ENCODE measurements around the gene INTU.

The INTU gene

GRCh38 chr4:127756906-127757305 lies 124.1 kb downstream of the INTU start:
- no peak for DNase-seq

- DNase-seq, result no peak
Measured at GRCh38 chr4:127759228-127759820, 126.6 kb downstream of the INTU start.

DNA sequence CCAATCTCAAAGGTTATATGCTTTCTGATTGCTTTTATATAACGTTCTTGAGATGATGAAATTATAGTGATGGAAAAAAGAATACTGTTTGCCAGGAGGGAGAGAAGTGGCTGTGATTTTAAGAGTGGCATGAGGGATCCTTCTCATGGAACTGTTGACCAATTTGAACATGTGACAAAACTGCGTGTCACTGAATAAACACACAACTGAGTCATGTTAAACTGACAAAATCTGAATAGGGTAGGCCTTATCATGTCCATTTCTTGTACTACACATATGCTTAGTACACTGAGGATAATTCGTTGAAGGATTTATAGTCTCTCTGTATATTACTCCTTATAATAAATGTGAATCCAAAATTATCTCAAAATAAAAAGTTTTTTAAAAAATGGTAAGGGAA lies 127.1 kb downstream of the INTU start:
- DNase-seq, result no peak

DNA sequence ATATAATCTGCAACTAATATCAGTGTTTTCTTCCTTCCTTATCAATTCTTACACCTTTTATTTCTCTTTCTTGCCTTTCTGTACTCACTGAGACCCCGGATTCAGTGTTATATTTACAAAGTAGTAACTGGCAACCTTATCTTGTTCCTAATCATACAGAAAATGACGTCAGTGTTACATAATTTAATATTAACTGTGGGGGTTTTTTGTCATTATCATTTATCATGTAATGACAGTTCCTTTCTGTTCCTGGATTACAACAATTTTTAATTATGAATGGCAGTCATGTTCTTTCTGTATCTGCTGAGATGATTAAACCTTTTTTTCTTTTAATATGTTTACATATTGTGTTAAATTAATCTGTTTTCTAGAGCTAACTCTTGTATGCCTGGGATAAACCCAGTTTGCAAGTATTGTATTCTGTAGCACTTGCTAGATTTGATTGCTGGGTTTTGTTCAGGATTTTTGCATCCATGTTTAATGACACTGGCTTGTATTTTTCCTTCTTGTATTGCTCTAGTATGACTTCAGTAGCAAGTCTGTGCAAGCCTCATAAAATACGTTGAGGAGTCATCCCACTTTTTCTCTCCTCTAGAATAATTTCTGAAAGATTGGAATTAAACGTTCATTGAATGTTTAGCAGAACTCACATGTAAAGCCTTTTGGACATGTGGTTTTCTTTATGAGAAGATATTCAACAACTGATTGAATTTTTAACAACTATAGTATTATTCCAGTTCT lies 138.9 kb downstream of the INTU start:
- DNase-seq, result no peak

GRCh38 chr4:127772769-127773671 lies 140.3 kb downstream of the INTU start:
- no peak for DNase-seq

DNA sequence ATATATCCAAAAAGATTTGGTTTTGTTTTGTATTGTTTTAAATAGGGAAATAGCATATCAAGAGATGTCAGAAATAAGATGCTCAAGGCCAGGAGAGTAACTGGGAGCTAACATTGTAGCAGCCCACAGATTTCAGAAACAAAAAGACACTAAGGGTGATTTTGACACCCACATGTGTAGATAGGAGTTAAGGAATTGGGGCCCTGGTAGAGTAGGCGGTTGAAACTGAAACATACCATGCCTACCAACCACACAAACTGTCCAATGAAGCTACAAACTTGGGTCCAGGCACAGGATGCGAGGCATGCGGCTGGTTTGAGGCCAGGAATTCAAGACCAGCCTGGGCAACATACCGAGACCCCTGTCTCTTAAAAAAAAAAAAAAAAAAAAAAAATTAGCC lies 143.1 kb downstream of the INTU start:
- DNase-seq, result no peak

Measured in activated CD4-positive, alpha-beta T cell treated with anti-CD3 and anti-CD28 coated beads, Interleukin-2, amount 50 U/mL, for 4 hours (primary cell).